Neuronal stem cell (in vitro differentiated cells): ENCODE results near the gene DNAH8.

ENCODE experiments used
- DNase-seq: peaks from one replicate; pipeline ENCODE4 v3.0.0-alpha.2; 2013; ENCODE audit warnings: low spot score
- H2AFZ ChIP-seq: one replicate; pipeline ENCODE4 v1.6.1; 2013; ENCODE audit warnings: mild to moderate bottlenecking, low read length, inconsistent platforms
- H2AK5ac ChIP-seq: 2 replicates; pipeline ENCODE4 v1.6.1; 2013; ENCODE audit warnings: low read depth, mild to moderate bottlenecking, inconsistent platforms, low read length, moderate library complexity, mixed read lengths
- H2BK120ac ChIP-seq: 2 replicates; pipeline ENCODE4 v1.6.1; 2013; ENCODE audit warnings: low read depth, mild to moderate bottlenecking, inconsistent platforms, low read length, moderate library complexity, mixed read lengths
- H2BK12ac ChIP-seq: one replicate; pipeline ENCODE4 v1.6.1; 2013; ENCODE audit warnings: low read length, inconsistent platforms
- H2BK15ac ChIP-seq: 2 replicates; pipeline ENCODE4 v1.6.1; 2013; ENCODE audit warnings: mild to moderate bottlenecking, low read length, inconsistent platforms, mixed read lengths
- H2BK5ac ChIP-seq: one replicate; pipeline ENCODE4 v1.6.1; 2013; ENCODE audit warnings: inconsistent platforms, mild to moderate bottlenecking, low read length, moderate library complexity
- H3K14ac ChIP-seq: one replicate; pipeline ENCODE4 v1.6.1; 2013; ENCODE audit warnings: low read length, inconsistent platforms
- H3K18ac ChIP-seq: 2 replicates; pipeline ENCODE4 v1.6.1; 2013; ENCODE audit warnings: low read length, inconsistent platforms
- H3K23ac ChIP-seq: 2 replicates; pipeline ENCODE4 v1.6.1; 2013; ENCODE audit warnings: low read depth, mild to moderate bottlenecking, mixed read lengths, low read length, inconsistent platforms; ENCODE audit not compliant: poor library complexity
- H3K27ac ChIP-seq: replicated peaks from 3 replicates; pipeline ENCODE4 v1.5.1; 2013; ENCODE audit warnings: low read length, inconsistent platforms
- H3K27me3 ChIP-seq, 3 experiments: 2 replicates each; pipeline ENCODE4 v1.6.1; 2013; ENCODE audit warnings: low read length in 3 of 3, mild to moderate bottlenecking in 2 of 3, inconsistent platforms in 1 of 3, low read depth in 1 of 3, mixed read lengths in 1 of 3, moderate library complexity in 1 of 3; ENCODE audit not compliant: control insufficient read depth in 3 of 3, insufficient read depth in 3 of 3
- H3K36me3 ChIP-seq, 2 donors: replicated peaks in 1 of 2; 2 replicates each; pipeline ENCODE4 v1.6.1; 2013; ENCODE audit warnings: low read length in 2 of 2; ENCODE audit not compliant: control insufficient read depth in 2 of 2, insufficient read depth in 2 of 2
- H3K4ac ChIP-seq: 2 replicates; pipeline ENCODE4 v1.6.1; 2013; ENCODE audit warnings: inconsistent platforms, mild to moderate bottlenecking, low read length, moderate library complexity
- H3K4me1 ChIP-seq, 2 donors: 1 replicate in 1 of 2; 2 replicates in 1 of 2; pipeline ENCODE4 v1.6.1; 2013; ENCODE audit warnings: low read length in 2 of 2, low read depth in 1 of 2; ENCODE audit not compliant: control insufficient read depth in 2 of 2, insufficient read depth in 1 of 2
- H3K4me2 ChIP-seq: one replicate; pipeline ENCODE4 v1.6.1; 2013; ENCODE audit warnings: mild to moderate bottlenecking, low read length, inconsistent platforms; ENCODE audit not compliant: insufficient read depth, poor library complexity, severe bottlenecking
- H3K4me3 ChIP-seq, 2 donors: 2 replicates each; pipeline ENCODE4 v1.5.1; 2013; ENCODE audit warnings: low read length in 2 of 2, mild to moderate bottlenecking in 2 of 2, inconsistent platforms in 1 of 2, moderate library complexity in 1 of 2
- H3K79me1 ChIP-seq: one replicate; pipeline ENCODE4 v1.6.1; 2013; ENCODE audit warnings: low read depth, mild to moderate bottlenecking, inconsistent platforms, low read length, moderate library complexity
- H3K9ac ChIP-seq: one replicate; pipeline ENCODE4 v1.6.1; 2013; ENCODE audit warnings: mild to moderate bottlenecking, low read depth, low read length, inconsistent platforms; ENCODE audit not compliant: poor library complexity
- H3K9me3 ChIP-seq, 2 donors: replicated peaks in 1 of 2; 2 replicates each; pipeline versions ENCODE3 to v1.6.1; 2013; ENCODE audit warnings: low read length in 2 of 2, mild to moderate bottlenecking in 2 of 2, inconsistent platforms in 1 of 2, low read depth in 1 of 2, mixed read lengths in 1 of 2, moderate library complexity in 1 of 2; ENCODE audit not compliant: control insufficient read depth in 2 of 2, insufficient read depth in 1 of 2
- H4K8ac ChIP-seq: one replicate; pipeline ENCODE4 v1.6.1; 2013; ENCODE audit warnings: low read depth, mild to moderate bottlenecking, inconsistent platforms, low read length, moderate library complexity
- H4K91ac ChIP-seq: one replicate; pipeline ENCODE4 v1.6.1; 2013; ENCODE audit warnings: low read length, low read depth, mild to moderate bottlenecking, inconsistent platforms; ENCODE audit not compliant: poor library complexity
- WGBS, 2 donors: extraction: QIAGEN DNeasy Blood & Tissue Kit; methylation state at CpG; one replicate each; pipeline ENCODE4 v1.1.7; 2013; ENCODE audit warnings: missing lambda C conversion rate in 2 of 2, mixed read lengths in 1 of 2; ENCODE audit not compliant: insufficient read length in 2 of 2, insufficient replicate concordance in 1 of 2; ENCODE audit errors: extremely low coverage in 2 of 2; 5-methylcytosine and 5-hydroxymethylcytosine counted together

Gene DNAH8

DNA sequence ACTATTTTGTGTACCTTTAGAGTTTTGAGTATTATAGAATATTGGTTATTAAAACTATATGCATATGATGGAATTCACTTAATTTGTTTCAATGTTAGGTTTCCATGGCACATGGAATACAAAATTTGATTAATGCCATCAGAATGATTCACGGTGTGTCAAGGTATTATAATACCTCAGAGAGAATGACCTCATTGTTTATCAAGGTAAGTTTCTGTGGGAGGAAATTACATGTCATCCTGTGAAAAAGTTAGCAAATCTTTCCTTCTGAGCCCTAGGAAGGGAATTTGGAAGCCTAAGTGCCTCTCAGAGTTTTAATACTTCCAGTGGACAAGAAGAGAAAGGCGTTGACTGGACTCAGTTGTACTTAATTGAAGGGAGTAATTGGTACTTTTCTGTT, 40.8 kb downstream of the DNAH8 start:
- no peak overlapping the region for H2BK12ac ChIP-seq
- H3K36me3 ChIP-seq = no peaks in the 10 kb centered on the region
- WGBS, 2 donors = no CpG with 5 or more reads among the region's 2 CpGs
- H3K4me2 ChIP-seq = no peak overlapping the region
- no peak overlapping the region for H2AFZ ChIP-seq
- no peak overlapping the region for H2AK5ac ChIP-seq
- no peak for DNase-seq
- no peak overlapping the region for H2BK15ac ChIP-seq
- no peak overlapping the region for H3K18ac ChIP-seq
- no peak overlapping the region for H3K4me3 ChIP-seq
- no peaks in the 10 kb centered on the region for H3K4me1 ChIP-seq
- no peak overlapping the region for H3K14ac ChIP-seq
- no peak overlapping the region for H2BK5ac ChIP-seq
- peaks cover 0 to 2% (median 0%) of the 10 kb centered on the region in 3 experiments for H3K27me3 ChIP-seq
- no peaks in the 10 kb centered on the region for H3K9me3 ChIP-seq
- no peak overlapping the region for H3K27ac ChIP-seq
- H3K4ac ChIP-seq = no peak overlapping the region
- no peak overlapping the region for H2BK120ac ChIP-seq
- no peak overlapping the region for H4K8ac ChIP-seq
- no peak overlapping the region for H3K9ac ChIP-seq
- no peak overlapping the region for H4K91ac ChIP-seq
- no peaks in the 10 kb centered on the region for H3K79me1 ChIP-seq
- no peak overlapping the region for H3K23ac ChIP-seq

DNA sequence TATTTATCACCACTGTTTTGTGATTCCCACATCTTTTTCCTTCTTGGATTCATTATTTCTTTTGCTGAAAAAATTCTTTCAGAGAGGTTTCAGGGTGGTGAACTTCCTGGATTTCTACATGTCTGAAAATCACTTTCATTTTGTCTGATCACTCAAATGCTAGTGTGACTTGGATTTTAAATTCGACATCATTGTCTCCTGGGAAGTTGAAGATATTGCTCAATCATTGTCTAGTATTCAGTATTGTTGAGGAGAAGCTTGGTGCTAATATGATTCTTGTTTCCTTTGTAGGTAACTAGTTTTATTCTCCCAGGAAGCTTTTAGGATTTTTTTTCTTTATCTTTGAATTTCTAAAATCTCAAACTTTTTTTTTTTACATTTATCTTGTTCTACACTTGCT, 45.0 kb downstream of the DNAH8 start:
- no peak overlapping the region for H3K14ac ChIP-seq
- H3K9ac ChIP-seq = no peak overlapping the region
- H3K18ac ChIP-seq = no peak overlapping the region
- H3K79me1 ChIP-seq = no peaks in the 10 kb centered on the region
- H3K36me3 ChIP-seq = no peaks in the 10 kb centered on the region
- no peak for DNase-seq
- H3K4me2 ChIP-seq = no peak overlapping the region
- H3K27me3 ChIP-seq = peaks cover 0 to 4% (median 0%) of the 10 kb centered on the region in 3 experiments
- H3K4ac ChIP-seq = no peak overlapping the region
- H2AK5ac ChIP-seq = no peak overlapping the region
- H2BK5ac ChIP-seq = no peak overlapping the region
- no peak overlapping the region for H2AFZ ChIP-seq
- no peak overlapping the region for H2BK120ac ChIP-seq
- H4K8ac ChIP-seq = no peak overlapping the region
- H3K4me1 ChIP-seq = peaks cover 0 to 5% of the 10 kb centered on the region in 2 donors
- no peak overlapping the region for H3K27ac ChIP-seq
- H3K9me3 ChIP-seq = no peaks in the 10 kb centered on the region
- H4K91ac ChIP-seq = no peak overlapping the region
- no CpG with 5 or more reads among the region's 1 CpG for WGBS, 2 donors
- H2BK15ac ChIP-seq = no peak overlapping the region
- no peak overlapping the region for H3K23ac ChIP-seq
- no peak overlapping the region for H3K4me3 ChIP-seq
- H2BK12ac ChIP-seq = no peak overlapping the region

DNA sequence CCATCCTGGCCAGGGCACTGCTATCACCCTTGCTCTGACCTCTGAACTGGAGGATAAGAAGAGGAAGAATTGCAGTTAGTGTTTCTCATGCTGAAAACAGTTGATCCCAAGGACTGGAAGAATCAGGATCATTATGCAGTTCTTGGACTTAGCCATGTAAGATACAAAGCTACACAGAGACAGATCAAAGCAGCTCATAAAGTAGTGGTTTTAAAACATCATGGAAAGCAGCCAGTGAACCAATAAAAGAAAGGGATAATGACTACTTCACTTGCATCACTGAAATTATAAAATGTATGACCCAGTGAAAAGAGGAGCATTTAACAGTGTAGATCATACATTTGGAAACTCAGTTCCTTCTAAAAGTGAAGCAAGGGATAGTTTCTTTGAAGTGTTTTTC, 47.7 kb downstream of the DNAH8 start:
- no peaks in the 10 kb centered on the region for H3K36me3 ChIP-seq
- H3K9me3 ChIP-seq = no peaks in the 10 kb centered on the region

DNA sequence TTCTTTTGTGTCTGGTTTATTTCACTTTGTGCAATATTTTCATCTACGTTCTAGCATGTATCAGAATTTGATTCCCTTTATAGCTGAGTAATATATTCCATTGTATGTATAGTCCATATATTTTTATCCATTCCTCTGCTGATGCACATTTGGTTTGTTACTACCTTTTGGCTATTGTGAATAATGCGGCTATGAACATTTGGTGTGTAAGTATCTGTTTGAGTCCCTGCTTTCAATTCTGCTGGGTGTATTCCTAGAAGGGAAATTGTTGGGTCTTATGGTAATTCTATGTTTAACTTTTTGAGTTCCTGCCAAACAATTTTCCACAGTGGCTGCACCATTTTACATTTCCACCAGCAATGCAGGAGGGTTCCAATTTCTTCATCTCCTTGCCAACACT, 52.4 kb downstream of the DNAH8 start:
- DNase-seq = no peak
- Histone ChIP-seq H3K27me3 (peaks cover 0 to 8% (median 0%) of the 10 kb centered on the region in 3 experiments), H3K14ac (no peak overlapping the region), H3K23ac (no peak overlapping the region), H3K79me1 (no peaks in the 10 kb centered on the region), H3K9me3 (peaks cover 0 to 1% of the 10 kb centered on the region in 2 donors), H2BK120ac (no peak overlapping the region), H4K8ac (no peak overlapping the region), H3K9ac (no peak overlapping the region), H3K18ac (no peak overlapping the region), H2BK5ac (no peak overlapping the region), H3K4me2 (no peak overlapping the region), H2AFZ (no peak overlapping the region), H2AK5ac (no peak overlapping the region), H2BK12ac (no peak overlapping the region), H3K36me3 (no peaks in the 10 kb centered on the region), H4K91ac (no peak overlapping the region), H3K4me3 (no peak overlapping the region), H3K4ac (no peak overlapping the region), H3K4me1 (peaks cover 0 to 4% of the 10 kb centered on the region in 2 donors), H2BK15ac (no peak overlapping the region), H3K27ac (no peak overlapping the region)
- WGBS, 2 donors = no CpG with 5 or more reads among the region's 2 CpGs

More for the DNA sequence above, 47.7 kb downstream of the DNAH8 start:
- Histone ChIP-seq H3K14ac (no peak overlapping the region), H4K91ac (no peak overlapping the region), H3K4me1 (peaks cover 0 to 5% of the 10 kb centered on the region in 2 donors), H2BK120ac (no peak overlapping the region), H3K79me1 (no peaks in the 10 kb centered on the region), H4K8ac (no peak overlapping the region), H2BK15ac (no peak overlapping the region), H2AFZ (no peak overlapping the region), H3K4ac (no peak overlapping the region), H3K9ac (no peak overlapping the region), H2BK12ac (no peak overlapping the region), H3K4me2 (no peak overlapping the region), H2BK5ac (no peak overlapping the region), H3K27ac (no peak overlapping the region), H2AK5ac (no peak overlapping the region), H3K4me3 (no peak overlapping the region), H3K23ac (no peak overlapping the region), H3K27me3 (peaks cover 0 to 4% (median 0%) of the 10 kb centered on the region in 3 experiments), H3K18ac (no peak overlapping the region)
- DNase-seq = no peak
